Liver (tissue), 3 donors: ENCODE results near the gene OR11G2.

Experiments used
- ATF3 ChIP-seq: IDR thresholded peaks from 2 replicates; pipeline ENCODE4 v1.6.1; 2016; ENCODE audit warnings: antibody characterized with exemption
- CTCF ChIP-seq: fragments of 150-350 bp; IDR thresholded peaks from 2 replicates; pipeline ENCODE4 v1.5.1; 2017; ENCODE audit warnings: improper control_type of control experiment, low read depth, low read length; ENCODE audit not compliant: missing input control
- EGR1 ChIP-seq, 2 donors: IDR thresholded peaks; 2 replicates each; pipeline ENCODE4 v1.6.1; 2016 to 2018; ENCODE audit warnings: antibody characterized with exemption in 2 of 2, low read depth in 2 of 2
- HNF4A ChIP-seq, 2 donors: conservative IDR thresholded peaks; 2 replicates each; pipeline ENCODE4 v1.6.1; 2016; ENCODE audit warnings: antibody characterized with exemption in 2 of 2, mild to moderate bottlenecking in 2 of 2
- JUND ChIP-seq, 2 donors: IDR thresholded peaks; 2 replicates each; pipeline ENCODE4 v1.6.1; 2016; ENCODE audit warnings: antibody characterized with exemption in 2 of 2
- RAD21 ChIP-seq, 2 donors: IDR thresholded peaks; 2 replicates each; pipeline ENCODE4 v1.6.1; 2016; ENCODE audit warnings: antibody characterized with exemption in 2 of 2, mild to moderate bottlenecking in 2 of 2
- TAF1 ChIP-seq: conservative IDR thresholded peaks from 2 replicates; pipeline ENCODE4 v1.6.1; 2016; ENCODE audit warnings: antibody characterized with exemption, mild to moderate bottlenecking
- YY1 ChIP-seq: IDR thresholded peaks from 2 replicates; pipeline ENCODE4 v1.6.1; 2016; ENCODE audit warnings: antibody characterized with exemption, mild to moderate bottlenecking
- ZBTB33 ChIP-seq: IDR thresholded peaks from 2 replicates; pipeline ENCODE4 v1.6.1; 2016; ENCODE audit warnings: antibody characterized with exemption
- donor health status: healthy.
- donor health status: healthy.

- no peak for TF ChIP-seq CTCF
- no peak for TF ChIP-seq YY1
- no peak for TF ChIP-seq RAD21 (IDR thresholded peaks at IDR 0.05)
- TF ChIP-seq EGR1 (IDR thresholded peaks at IDR 0.05; ENCODE audit: low read depth in 2 of 2) = no peak
- no peak for TF ChIP-seq HNF4A (conservative IDR thresholded peaks at IDR 0.05)
- no peak for TF ChIP-seq JUND (IDR thresholded peaks at IDR 0.05)
- TF ChIP-seq ZBTB33 = no peak
- TF ChIP-seq TAF1 = no peak
- no peak for TF ChIP-seq ATF3
Measured at GRCh38 chr14:20197459-20197858, 6.8 kb downstream of the OR11G2 start.
